Activated naive CD4-positive, alpha-beta T cell treated with anti-CD3 and anti-CD28 coated beads, Interleukin-2, amount 50 U/mL, for 72 hours (primary cell): ENCODE data around the gene TSHZ1. TPM values are rescaled to one million over a fixed set of nuclear protein-coding genes. Genes with fewer than 3 reads are reported as not detected.

Experiments used
- ATAC-seq, 2 donors: fragments of 150-1000 bp; cut with Tn5 transposase; 2 replicates each; pipeline ENCODE4 v1.10.0; 2021; ENCODE audit warnings: mild to moderate bottlenecking in 2 of 2, moderate library complexity in 2 of 2
- DNase-seq, 2 donors: peaks; one replicate each; pipeline ENCODE4 v3.0.0; 2021 to 2022; ENCODE audit warnings: low spot score in 2 of 2
- H3K27ac Mint-ChIP-seq, 2 donors: one replicate each; pipeline ENCODE4 v1.8.0; 2022; ENCODE audit warnings: mild to moderate bottlenecking in 2 of 2, mixed read lengths in 2 of 2
- H3K36me3 Mint-ChIP-seq, 2 donors: one replicate each; pipeline ENCODE4 v1.8.0; 2022; ENCODE audit warnings: mixed read lengths in 2 of 2
- H3K9me3 Mint-ChIP-seq, 2 donors: one replicate each; pipeline ENCODE4 v1.8.0; 2022; ENCODE audit warnings: mixed read lengths in 2 of 2
- total RNA-seq, 2 donors: library from RNA; stranded (reverse); gene quantifications; one replicate each; pipeline ENCODE4 v1.2.3, GENCODE V29; 2022

The TSHZ1 gene
- total RNA-seq, 2 donors from 2014 or later = 8.7 to 17.2 TPM

DNA sequence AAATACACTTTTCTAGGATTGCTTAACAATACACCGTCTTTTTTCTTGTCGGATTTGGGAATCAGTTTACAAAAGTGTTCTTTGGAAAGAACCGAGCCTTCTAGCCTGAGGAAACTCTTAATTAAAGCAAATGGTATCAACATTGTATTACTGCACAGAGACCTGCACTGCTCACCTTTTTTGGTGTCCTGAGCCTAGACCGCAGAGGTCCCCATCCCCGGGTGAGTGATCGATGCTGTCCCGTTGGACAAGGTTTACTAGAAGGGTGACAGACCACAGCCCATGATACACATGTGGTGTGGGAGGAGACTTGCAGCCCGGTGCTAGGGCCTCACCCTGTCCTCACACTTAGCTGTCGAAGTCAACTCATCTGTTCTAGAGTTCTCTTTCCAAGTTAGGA is 55.3 kb downstream of the TSHZ1 start:
- Mint-ChIP-seq H3K9me3 (no peaks in the 10 kb centered on the region), H3K27ac (no peak overlapping the region), H3K36me3 (peaks cover 0 to 9% of the 10 kb centered on the region in 2 donors)
- no peak for ATAC-seq
- DNase-seq = no peak

DNA sequence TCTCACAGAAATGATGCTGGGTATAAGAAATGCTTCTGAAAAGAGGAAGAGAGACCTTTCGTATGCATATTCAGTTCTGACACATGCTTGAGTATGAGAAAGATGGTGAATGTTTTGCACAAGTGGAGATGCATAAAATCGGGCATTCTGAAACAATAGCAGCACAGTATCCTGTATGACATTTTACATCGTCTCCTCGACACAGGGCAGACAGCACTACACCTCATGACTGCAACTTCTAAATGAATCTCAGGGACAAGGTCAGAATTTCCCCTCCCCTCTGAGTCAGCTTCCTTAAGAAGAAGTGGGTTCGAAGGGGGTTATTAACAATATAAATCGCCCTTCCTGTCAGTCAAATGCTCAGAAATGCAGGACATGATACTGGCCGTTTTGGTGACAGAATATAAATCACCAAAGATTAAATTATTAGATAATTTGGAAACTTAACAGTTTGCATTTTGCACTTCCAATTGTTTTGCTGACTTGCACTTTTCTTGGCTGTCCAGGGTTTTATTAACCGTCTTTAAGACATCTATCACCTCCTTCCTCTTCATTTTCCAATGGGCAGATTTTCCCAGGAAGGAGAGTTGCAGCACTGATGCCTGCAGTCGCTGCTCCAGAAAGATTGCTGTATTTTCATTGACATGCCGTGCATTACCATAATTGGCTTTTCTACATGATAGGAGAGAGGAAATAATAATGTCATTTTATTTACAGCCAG is 57.2 kb downstream of the TSHZ1 start:
- Mint-ChIP-seq H3K36me3 (no peaks in the 10 kb centered on the region), H3K9me3 (no peaks in the 10 kb centered on the region), H3K27ac (peak overlapping the region; percentile 55 to 59)
- ATAC-seq = peak; percentile 46 to 83
- DNase-seq = no peak

DNA sequence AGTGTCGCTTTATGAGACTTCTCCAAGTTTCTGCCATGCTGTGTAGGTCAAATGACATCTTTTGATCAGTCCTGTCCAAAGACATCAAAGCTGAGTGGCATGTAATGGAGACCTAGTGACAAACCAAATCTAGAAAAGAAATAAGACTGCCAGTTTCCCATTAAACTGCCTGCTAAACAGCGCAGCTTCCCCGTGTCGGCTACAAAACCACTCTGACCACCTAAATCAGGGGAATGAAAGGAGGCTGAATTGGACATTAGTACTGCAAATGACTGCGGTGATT is 57.7 kb downstream of the TSHZ1 start:
- ATAC-seq (no peak), DNase-seq (no peak)
- Mint-ChIP-seq H3K27ac (no peak overlapping the region), H3K36me3 (no peaks in the 10 kb centered on the region), H3K9me3 (no peaks in the 10 kb centered on the region)

DNA sequence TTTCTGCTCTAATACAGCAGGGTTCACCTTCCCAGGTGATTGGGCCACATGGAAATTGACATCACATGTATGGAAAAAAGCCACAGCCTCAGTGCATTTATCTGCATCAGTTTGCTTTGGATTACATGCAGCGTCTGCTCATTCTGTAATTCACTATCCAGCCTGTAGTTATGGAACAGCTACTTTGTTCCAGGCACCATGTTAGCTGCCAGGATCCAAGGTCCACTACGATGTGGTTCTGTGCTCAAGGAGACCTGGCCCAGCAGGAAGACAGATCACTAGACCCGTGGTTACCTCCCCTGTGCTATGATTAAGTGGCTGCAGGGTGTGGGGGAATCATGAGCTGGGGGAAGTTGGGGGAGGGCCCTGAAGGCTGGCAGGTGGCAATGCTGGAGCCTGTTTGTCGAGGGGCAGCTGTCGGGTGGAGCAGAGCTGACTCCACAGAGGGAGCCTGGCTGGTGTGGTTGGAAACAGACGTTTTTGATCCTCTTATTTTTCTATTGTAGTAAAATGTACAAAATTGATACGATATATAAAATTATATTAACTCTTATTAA is 58.6 kb downstream of the TSHZ1 start:
- H3K27ac Mint-ChIP-seq = no peak overlapping the region
- ATAC-seq = no peak
- no peaks in the 10 kb centered on the region for H3K36me3 Mint-ChIP-seq
- no peak for DNase-seq
- H3K9me3 Mint-ChIP-seq = no peaks in the 10 kb centered on the region

DNA sequence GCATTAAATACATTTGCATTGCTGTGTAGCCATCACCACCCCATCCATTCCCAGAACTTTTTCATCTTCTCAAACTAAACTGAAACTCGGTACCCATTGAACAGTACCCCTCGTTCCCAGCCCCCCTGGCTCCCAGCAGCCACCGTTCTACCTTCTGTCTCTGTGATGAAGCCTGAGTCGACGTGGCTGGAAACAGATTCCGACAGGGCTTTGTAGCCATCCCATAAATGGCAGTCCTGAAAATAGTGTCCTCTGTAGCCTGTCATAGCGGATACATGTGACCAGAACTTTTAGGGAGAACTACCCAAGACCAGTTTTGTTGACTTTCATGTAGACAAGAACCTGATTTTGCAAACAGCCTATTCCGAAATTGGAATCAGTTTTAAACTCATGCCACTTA is 59.1 kb downstream of the TSHZ1 start:
- no peaks in the 10 kb centered on the region for H3K9me3 Mint-ChIP-seq
- DNase-seq (no peak), ATAC-seq (no peak)
- no peak overlapping the region for H3K27ac Mint-ChIP-seq
- H3K36me3 Mint-ChIP-seq = no peaks in the 10 kb centered on the region

DNA sequence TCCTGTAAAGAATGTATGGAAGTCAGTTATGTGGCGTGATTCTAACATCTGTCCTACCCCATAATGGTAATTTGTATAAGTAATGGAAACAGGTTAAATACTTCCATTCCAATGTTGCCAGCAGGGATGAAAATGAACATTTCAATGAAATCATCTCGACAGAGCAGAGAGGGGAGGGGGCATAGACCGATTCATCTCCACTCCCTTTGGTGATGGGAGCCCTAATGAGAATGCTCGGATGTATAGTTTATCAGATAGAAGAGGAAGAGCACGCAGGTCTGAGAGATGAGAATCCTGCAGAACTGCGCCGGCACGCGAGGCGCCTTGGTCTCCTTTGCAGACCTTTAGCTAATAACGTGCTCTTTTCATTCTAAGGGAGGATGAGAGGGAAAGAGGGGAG is 61.4 kb downstream of the TSHZ1 start:
- no peak overlapping the region for H3K27ac Mint-ChIP-seq
- no peaks in the 10 kb centered on the region for H3K9me3 Mint-ChIP-seq
- H3K36me3 Mint-ChIP-seq = no peaks in the 10 kb centered on the region
- ATAC-seq = no peak
- DNase-seq = no peak

DNA sequence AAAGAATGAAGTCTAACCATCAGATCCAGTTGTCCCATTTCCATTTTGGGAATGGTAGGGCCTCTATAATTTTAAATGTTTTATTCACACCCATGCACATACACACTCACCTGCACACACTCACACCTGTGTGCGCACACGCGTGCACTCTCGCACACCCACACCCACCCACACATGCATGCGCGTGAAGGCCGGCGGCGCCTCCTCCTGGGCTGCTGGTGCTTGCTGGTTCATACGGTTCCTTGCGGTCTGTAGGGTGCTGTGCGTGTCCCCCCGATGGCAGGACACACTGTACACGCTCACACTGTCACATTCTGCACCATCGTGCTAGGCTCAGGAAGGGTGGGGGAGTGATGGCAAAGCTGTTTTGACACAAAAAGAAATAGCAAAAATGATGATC is 63.2 kb downstream of the TSHZ1 start:
- Mint-ChIP-seq H3K27ac (no peak overlapping the region), H3K9me3 (no peaks in the 10 kb centered on the region), H3K36me3 (no peaks in the 10 kb centered on the region)
- ATAC-seq = no peak
- DNase-seq = no peak

DNA sequence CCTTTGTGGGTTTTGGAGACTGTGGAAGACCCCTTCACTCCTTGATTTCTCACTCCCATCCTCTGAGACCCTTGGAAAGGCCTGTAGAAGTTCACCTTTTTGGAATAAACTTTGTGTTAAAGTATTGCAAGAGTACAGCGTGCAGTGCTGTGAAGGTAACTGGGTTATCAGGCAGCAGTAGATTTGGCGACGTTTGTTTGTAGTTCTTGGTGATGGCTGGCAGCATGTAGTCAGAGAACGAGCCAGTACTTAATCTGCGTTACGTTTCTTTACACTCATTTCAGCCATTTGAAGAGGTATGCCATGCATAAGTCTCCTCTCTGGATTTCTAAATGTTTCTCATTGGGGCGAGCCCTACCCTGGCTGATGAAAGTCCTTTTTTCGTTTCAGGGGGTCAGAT is 64.6 kb downstream of the TSHZ1 start:
- no peaks in the 10 kb centered on the region for H3K36me3 Mint-ChIP-seq

DNA sequence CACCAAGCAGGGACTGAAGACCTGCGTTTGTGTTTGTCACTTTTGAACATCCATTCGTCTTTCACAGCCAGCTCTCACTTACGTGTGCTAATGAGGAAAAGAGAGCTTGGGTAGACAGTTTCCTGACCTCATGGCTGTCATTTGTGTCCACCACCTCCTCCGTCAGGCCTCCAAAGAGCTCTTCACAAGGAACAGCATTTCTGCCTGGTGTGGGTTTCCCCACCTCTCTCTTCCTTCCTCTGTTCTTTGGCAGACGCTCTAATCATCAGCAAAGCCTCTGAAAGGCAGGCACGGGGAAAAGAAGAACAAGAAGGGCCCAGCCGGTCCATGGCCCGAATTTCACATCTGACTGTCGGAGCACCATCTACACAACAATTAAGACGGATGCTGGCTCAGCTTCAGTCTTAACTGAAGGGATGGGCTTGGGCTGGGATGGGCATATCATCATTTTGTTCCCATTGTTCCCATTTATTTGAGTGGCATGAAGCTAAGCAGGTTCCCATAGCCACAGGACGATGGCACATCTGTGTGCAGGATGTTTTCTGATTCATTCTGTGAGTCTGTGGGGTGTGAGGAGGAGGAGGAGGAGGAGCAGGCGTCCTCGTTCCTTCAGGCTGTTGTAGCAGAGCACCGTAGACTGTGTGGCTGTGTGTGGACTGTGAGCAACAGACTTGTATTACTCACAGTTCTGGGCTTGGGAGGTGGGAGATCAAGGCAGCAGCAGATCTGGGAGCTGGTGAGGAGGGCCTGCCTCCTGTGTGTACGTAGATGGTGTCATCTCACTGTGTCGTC is 66.4 kb downstream of the TSHZ1 start:
- ATAC-seq = peak; percentile 83 to 89
- no peaks in the 10 kb centered on the region for H3K9me3 Mint-ChIP-seq
- H3K27ac Mint-ChIP-seq = peak overlapping the region; percentile 34 to 77
- no peak for DNase-seq
- H3K36me3 Mint-ChIP-seq = no peaks in the 10 kb centered on the region

More for the DNA sequence above, 64.6 kb downstream of the TSHZ1 start:
- DNase-seq (no peak), ATAC-seq (no peak)
- Mint-ChIP-seq H3K27ac (no peak overlapping the region), H3K9me3 (no peaks in the 10 kb centered on the region)

DNA sequence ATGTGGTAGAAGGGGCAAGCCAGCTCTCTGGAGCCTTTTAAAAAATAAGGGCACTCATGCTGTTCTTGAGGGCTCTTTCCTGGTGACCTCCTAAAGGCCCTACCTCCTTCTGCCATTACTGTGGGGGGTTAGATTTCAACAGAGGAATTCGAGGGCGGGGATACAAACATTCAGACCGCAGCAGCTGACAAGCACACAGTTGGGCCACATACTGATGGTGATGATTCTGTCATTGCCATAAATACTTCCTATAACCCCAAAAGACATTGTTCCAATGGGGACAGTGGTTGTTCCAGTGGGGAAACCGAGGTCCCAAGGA is 67.0 kb downstream of the TSHZ1 start:
- Mint-ChIP-seq H3K9me3 (no peaks in the 10 kb centered on the region), H3K27ac (peak overlapping the region in 1 of 2 donors; percentile 77), H3K36me3 (no peaks in the 10 kb centered on the region)
- ATAC-seq (no peak), DNase-seq (no peak)

DNA sequence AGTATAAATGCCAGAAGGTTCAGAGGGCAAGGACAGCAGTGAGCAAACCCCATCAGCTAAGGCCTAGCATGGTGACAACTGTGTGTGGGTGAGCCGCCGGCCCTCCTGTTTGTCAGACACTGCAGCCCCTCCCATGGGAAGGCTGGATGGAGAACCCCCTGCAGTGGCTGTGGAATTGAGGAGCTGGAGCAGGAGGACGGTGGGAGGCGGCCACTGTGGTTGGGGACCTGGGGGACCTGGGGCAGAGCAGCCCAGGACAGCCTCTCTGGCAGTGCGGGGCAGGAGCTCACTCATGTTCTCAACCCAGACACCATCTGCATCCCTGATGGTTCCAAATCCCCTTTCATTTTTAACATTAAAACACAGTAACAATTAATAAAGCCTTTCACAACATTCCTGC is 68.8 kb downstream of the TSHZ1 start:
- Mint-ChIP-seq H3K27ac (peak overlapping the region; percentile 27 to 32), H3K36me3 (peaks cover 0 to under 1% of the 10 kb centered on the region in 2 donors), H3K9me3 (no peaks in the 10 kb centered on the region)
- no peak for ATAC-seq
- no peak for DNase-seq

DNA sequence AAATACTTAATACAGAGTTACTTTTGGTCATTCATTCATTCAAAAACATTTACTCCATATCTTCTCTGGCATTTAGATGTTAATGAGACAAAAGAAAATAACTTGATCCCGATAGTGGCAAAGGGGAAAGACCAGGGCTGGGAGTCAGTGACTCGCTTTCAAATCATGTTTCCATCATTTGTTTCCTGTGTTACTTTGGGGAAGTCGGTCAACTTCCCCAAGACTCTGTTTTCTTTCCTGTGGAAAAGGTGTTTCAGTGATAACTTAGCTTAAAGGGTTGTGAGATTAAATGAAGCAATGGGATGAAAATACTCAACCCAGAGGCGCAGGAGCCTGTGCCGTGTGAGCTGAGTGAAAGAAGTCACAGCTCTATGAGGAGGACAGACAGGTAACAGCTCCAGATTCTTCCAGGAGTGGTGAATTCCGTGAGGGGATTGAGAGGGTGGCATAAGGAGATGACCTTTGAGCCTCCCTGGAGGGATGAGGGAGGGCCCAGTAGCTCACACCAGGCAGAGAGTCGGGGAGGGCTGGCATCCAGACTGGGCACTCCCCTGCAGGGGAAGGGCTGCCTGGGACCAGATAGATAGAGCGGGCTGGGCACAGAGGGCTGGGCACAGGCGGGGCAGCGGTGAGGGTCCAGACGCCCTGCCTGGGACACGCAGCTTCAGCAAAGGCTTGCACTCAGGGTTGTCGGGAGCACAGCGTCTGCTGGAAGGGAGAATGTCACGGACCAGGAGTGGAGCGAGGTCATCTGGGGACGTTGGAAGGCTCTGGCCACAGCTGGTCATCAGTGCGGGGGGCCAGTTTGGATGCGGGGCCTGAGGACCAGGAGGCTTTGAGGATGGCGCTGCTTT is 70.1 kb downstream of the TSHZ1 start:
- Mint-ChIP-seq H3K27ac (peak overlapping the region; percentile 70 to 78), H3K36me3 (peaks cover 7 to 11% of the 10 kb centered on the region in 2 donors), H3K9me3 (no peaks in the 10 kb centered on the region)
- DNase-seq (no peak), ATAC-seq (no peak)

DNA sequence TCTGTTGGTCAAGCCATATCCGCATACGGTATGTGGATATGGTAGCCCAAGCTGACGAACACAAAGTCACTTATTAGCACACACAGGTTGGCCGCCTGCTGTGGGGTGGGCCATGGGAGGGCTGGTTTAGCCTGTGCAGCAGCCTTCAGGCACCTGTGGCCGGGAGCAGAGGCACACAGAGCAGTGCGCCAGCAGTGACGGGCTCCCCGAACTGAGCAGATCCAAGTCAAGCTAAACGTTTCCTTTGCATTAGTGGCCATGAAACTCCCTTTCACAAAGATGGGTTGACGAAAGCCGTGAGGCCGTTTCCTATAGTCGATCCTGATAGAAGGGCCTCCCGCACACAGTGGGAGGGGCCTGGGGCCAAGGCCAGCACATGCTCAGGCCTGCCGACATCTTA is 72.1 kb downstream of the TSHZ1 start:
- DNase-seq (no peak), ATAC-seq (no peak)
- Mint-ChIP-seq H3K36me3 (peaks cover 14 to 23% of the 10 kb centered on the region in 2 donors), H3K9me3 (no peaks in the 10 kb centered on the region), H3K27ac (no peak overlapping the region)

DNA sequence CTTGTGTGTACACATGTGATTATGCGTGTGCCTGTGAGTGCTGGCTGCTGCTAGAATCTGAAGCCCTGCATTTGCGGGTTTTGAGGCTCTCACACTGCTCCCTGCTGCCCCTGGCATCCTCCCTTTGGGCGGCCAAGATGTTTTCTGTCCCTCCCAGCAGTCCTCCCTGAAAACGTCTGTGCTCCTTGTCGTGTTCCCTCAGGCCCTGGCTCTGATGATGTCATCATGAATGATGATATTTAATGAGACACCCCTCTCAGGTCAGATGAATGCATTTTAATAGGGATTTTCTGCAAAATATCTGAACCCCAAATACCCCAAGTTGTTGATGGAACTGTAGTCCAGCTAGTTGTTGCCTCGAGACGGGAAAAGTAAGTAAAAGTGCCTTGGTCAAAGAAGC is 73.1 kb downstream of the TSHZ1 start:
- ATAC-seq (no peak), DNase-seq (no peak)
- peak overlapping the region in 1 of 2 donors; percentile 23 for H3K27ac Mint-ChIP-seq
- no peaks in the 10 kb centered on the region for H3K9me3 Mint-ChIP-seq
- H3K36me3 Mint-ChIP-seq = peaks cover 14 to 23% of the 10 kb centered on the region in 2 donors

DNA sequence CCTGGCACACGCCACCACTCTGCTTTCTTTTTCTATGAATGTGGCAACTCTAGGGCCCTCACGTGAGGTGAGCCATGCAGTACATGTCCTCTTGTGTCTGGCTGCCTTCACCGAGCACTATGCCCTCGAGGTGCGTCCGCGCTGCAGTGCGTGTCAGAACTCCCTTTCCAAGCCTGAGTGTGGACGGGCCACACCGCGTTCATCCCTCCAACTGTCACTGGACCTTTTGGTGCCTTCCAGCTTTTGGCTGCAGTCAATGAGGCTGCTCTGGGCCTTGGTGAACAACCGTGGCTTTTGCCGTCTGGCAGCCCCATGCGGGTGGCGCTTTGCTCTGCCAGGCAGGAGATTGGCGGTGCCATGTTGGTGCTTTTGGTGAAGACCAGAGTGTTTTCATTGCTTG is 74.0 kb downstream of the TSHZ1 start:
- no peaks in the 10 kb centered on the region for H3K9me3 Mint-ChIP-seq
- peaks cover 14 to 23% of the 10 kb centered on the region in 2 donors for H3K36me3 Mint-ChIP-seq
- DNase-seq (no peak), ATAC-seq (no peak)
- no peak overlapping the region for H3K27ac Mint-ChIP-seq

DNA sequence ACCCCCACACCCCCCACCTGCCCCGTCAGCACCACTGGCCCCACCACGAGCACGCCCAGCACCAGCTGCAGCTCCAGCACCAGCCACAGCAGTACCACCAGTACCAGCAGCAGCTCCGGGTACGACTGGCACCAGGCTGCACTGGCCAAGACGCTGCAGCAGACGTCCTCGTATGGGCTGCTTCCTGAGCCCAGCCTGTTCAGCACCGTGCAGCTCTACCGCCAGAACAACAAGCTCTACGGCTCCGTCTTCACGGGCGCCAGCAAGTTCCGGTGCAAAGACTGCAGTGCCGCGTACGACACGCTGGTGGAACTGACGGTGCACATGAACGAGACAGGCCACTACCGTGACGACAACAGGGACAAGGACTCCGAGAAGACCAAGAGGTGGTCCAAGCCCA is 75.3 kb downstream of the TSHZ1 start:
- no peaks in the 10 kb centered on the region for H3K9me3 Mint-ChIP-seq
- H3K27ac Mint-ChIP-seq = no peak overlapping the region
- no peak for DNase-seq
- peaks cover 14 to 23% of the 10 kb centered on the region in 2 donors for H3K36me3 Mint-ChIP-seq
- no peak for ATAC-seq

DNA sequence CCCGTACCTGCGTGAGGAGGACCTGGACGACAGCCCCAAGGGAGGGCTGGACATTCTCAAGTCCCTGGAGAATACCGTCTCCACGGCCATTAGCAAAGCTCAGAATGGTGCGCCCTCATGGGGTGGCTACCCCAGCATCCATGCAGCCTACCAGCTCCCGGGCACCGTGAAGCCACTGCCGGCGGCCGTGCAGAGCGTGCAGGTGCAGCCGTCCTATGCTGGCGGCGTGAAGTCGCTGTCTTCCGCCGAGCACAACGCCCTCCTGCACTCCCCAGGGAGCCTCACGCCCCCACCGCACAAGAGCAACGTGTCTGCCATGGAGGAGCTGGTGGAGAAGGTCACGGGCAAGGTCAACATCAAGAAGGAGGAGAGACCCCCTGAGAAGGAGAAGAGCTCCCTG is 76.4 kb downstream of the TSHZ1 start:
- Mint-ChIP-seq H3K9me3 (no peaks in the 10 kb centered on the region), H3K27ac (no peak overlapping the region), H3K36me3 (peaks cover 14 to 23% of the 10 kb centered on the region in 2 donors)
- ATAC-seq = no peak
- DNase-seq = no peak
